Kidney (tissue), 14 donors: Measurements from ENCODE around the gene STXBP2. TPM values are rescaled to one million over a fixed set of nuclear protein-coding genes. Genes with fewer than 3 reads are reported as not detected.

Experiments
- DNase-seq, 5 donors: peaks; one replicate each; pipeline ENCODE4 v3.0.0-alpha.2; 2013 to 2020
- FAIRE-seq: peaks from 2 replicates; lab custom pipeline; 2012; peaks lifted over from hg19 to GRCh38; lab: Jason Lieb, UNC
- H3K27ac ChIP-seq, 2 donors: one replicate each; pipeline ENCODE4 v1.7.0; 2013; ENCODE audit warnings: low read depth in 2 of 2, low read length in 2 of 2, inconsistent platforms in 1 of 2
- H3K27me3 ChIP-seq: one replicate; pipeline ENCODE4 v1.7.1; 2013; ENCODE audit warnings: low read length, inconsistent platforms; ENCODE audit not compliant: control insufficient read depth, insufficient read depth
- H3K36me3 ChIP-seq, 3 donors: one replicate each; pipeline versions ENCODE4 v1.7.0 to v1.7.1; 2013; ENCODE audit warnings: low read length in 3 of 3, control low read depth in 1 of 3, inconsistent platforms in 1 of 3; ENCODE audit not compliant: insufficient read depth in 3 of 3, control insufficient read depth in 2 of 3
- H3K4me1 ChIP-seq, 3 donors: one replicate each; pipeline versions ENCODE4 v1.7.0 to v1.7.1; 2013; ENCODE audit warnings: low read length in 3 of 3, inconsistent platforms in 1 of 3, low read depth in 1 of 3; ENCODE audit not compliant: control insufficient read depth in 2 of 3, insufficient read depth in 2 of 3
- H3K4me3 ChIP-seq, 3 donors: one replicate each; pipeline versions ENCODE4 v1.7.0 to v1.8.1; 2013; ENCODE audit warnings: low read length in 3 of 3, control low read depth in 1 of 3, inconsistent platforms in 1 of 3
- H3K9ac ChIP-seq, 3 donors: one replicate each; pipeline versions ENCODE4 v1.7.0 to v1.7.1; 2013; ENCODE audit warnings: low read length in 3 of 3, control low read depth in 1 of 3, inconsistent platforms in 1 of 3
- H3K9me3 ChIP-seq, 3 donors: one replicate each; pipeline versions ENCODE4 v1.7.0 to v1.7.1; 2013; ENCODE audit warnings: low read length in 3 of 3, control low read depth in 1 of 3, inconsistent platforms in 1 of 3; ENCODE audit not compliant: control insufficient read depth in 2 of 3, insufficient read depth in 1 of 3
- intact Hi-C: fragments of 100-400 bp; cut with DNase I; formaldehyde crosslinking; loops from one replicate; pipeline ENCODE4 v1.11.1; 2022
- polyA plus RNA-seq: library from polyadenylated mRNA; stranded (reverse); fragments of 350-450 nt; fragmentation: Illumina TruSeq; extraction: RNeasy Lipid Tissue Mini Kit (QIAGEN cat#74804); gene quantifications from one replicate; pipeline ENCODE4 v1.2.3, GENCODE V29; 2014; ENCODE audit warnings: low read depth, low replicate concordance; ENCODE audit not compliant: insufficient read depth
- total RNA-seq: library from RNA; stranded (reverse); fragmentation: NEBNext Ultra II Directional; extraction: Animal tissue kit (Norgen Biotek cat#: 25700); gene quantifications from one replicate; pipeline ENCODE4 v1.2.1, GENCODE V29; 2021
- TF ChIP-seq, protein P1 (sequence below): IDR thresholded peaks from 3 replicates; pipeline ENCODE4 v1.5.1; 2012; ENCODE audit warnings: mild to moderate bottlenecking, moderate library complexity, borderline replicate concordance; ENCODE audit not compliant: insufficient read depth; ENCODE audit errors: extremely low read depth
- donor health status: control.
- donor health status: control.
- donor health status: control.
- donor health status: control.
- donor health status: control.
- donor health status: DM: yes; HTN: yes; CAD: no.
- donor health status: Normal renal cell carcinoma (clear cell type).

The STXBP2 gene
- total and polyA plus RNA-seq, 2 donors from 2014 or later, result 74.8 to 136 TPM

GRCh38 chr19:7595466-7596133, 41.3 kb upstream of the STXBP2 start, which contains the start of gene CAMSAP3:
CAMSAP3 (plus strand) TSS chr19:7595863; CDS start chr19:7596003, 140 bp downstream.
- H3K27ac ChIP-seq, result peak within 1 kb of the TSS in 1 of 2 donors; percentile 22
- peak within 1 kb of the TSS in 1 of 3 donors; percentile 26 for H3K9ac ChIP-seq

GRCh38 chr19:7596211-7596937, 40.5 kb upstream of the STXBP2 start:
- Histone ChIP-seq H3K4me1 (no peaks in the 10 kb centered on the region), H3K4me3 (peak overlapping the region in 2 of 3 donors; percentile 56 to 59), H3K9me3 (no peaks in the 10 kb centered on the region), H3K27me3 (no peaks in the 10 kb centered on the region), H3K27ac (peak overlapping the region in 1 of 2 donors; percentile 22), H3K9ac (peak overlapping the region in 1 of 3 donors; percentile 26), H3K36me3 (no peaks in the 10 kb centered on the region)
- DNase-seq (no peak), FAIRE-seq (no peak)
- TF ChIP-seq, protein P1, sequence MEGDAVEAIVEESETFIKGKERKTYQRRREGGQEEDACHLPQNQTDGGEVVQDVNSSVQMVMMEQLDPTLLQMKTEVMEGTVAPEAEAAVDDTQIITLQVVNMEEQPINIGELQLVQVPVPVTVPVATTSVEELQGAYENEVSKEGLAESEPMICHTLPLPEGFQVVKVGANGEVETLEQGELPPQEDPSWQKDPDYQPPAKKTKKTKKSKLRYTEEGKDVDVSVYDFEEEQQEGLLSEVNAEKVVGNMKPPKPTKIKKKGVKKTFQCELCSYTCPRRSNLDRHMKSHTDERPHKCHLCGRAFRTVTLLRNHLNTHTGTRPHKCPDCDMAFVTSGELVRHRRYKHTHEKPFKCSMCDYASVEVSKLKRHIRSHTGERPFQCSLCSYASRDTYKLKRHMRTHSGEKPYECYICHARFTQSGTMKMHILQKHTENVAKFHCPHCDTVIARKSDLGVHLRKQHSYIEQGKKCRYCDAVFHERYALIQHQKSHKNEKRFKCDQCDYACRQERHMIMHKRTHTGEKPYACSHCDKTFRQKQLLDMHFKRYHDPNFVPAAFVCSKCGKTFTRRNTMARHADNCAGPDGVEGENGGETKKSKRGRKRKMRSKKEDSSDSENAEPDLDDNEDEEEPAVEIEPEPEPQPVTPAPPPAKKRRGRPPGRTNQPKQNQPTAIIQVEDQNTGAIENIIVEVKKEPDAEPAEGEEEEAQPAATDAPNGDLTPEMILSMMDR, result no peak
- intact Hi-C loops, result no loop called here

More at GRCh38 chr19:7595466-7596133, 41.3 kb upstream of the STXBP2 start, which contains the start of gene CAMSAP3:
- Histone ChIP-seq H3K9me3 (no peaks in the 10 kb centered on the region), H3K36me3 (no peaks in the 10 kb centered on the region), H3K4me1 (no peaks in the 10 kb centered on the region), H3K4me3 (peak within 1 kb of the TSS; percentile 41 to 59 (median 56)), H3K27me3 (no peaks in the 10 kb centered on the region)
- intact Hi-C loops, result no loop called here
- DNase-seq, result peak; percentile 80 to 91 (median 86)
- no peak for FAIRE-seq
- TF ChIP-seq, protein P1, result no peak

DNA sequence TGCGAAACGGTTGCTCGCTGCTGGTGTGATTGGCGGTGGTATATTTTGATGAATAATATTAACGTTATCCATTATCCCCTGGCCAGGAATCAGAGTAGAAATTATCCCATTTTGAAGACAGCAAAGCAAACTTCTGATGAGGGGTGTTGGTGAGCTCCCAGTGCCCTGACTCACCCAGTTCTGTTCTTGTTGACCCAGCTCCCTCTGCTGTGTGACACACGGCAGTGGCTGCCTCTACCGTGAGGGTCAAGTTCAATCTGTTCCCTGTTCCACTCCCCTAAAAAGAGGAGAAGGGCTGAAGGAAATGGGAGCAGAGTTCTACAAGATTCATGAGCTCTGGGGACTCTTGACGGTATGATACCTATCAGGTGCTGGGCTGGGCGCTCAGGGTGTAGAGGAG, 39.2 kb upstream of the STXBP2 start:
- no peak for DNase-seq
- H3K9ac ChIP-seq, result no peak overlapping the region
- H3K27me3 ChIP-seq, result no peaks in the 10 kb centered on the region
- intact Hi-C loops, result no loop called here
- peak overlapping the region in 1 of 3 donors; percentile 59 for H3K4me3 ChIP-seq
- H3K4me1 ChIP-seq, result no peaks in the 10 kb centered on the region
- H3K27ac ChIP-seq, result no peak overlapping the region
- TF ChIP-seq, protein P1, result no peak
- no peak for FAIRE-seq
- H3K36me3 ChIP-seq, result no peaks in the 10 kb centered on the region
- H3K9me3 ChIP-seq, result no peaks in the 10 kb centered on the region
